Thymus (tissue), 11 donors: Measurements from ENCODE around the gene CA9. TPM values are rescaled to one million over a fixed set of nuclear protein-coding genes. Genes with fewer than 3 reads are reported as not detected.

Experiments used
- DNase-seq, 9 donors: peaks; one replicate each; pipeline ENCODE4 v3.0.0-alpha.2; 2013; ENCODE audit warnings: low spot score in 9 of 9, low read depth in 6 of 9, missing footprints in 1 of 9
- H3K27ac ChIP-seq, 2 donors: one replicate each; pipeline ENCODE4 v1.5.1; 2013; ENCODE audit warnings: control low read depth in 1 of 2, low read depth in 1 of 2, low read length in 1 of 2, mild to moderate bottlenecking in 1 of 2, moderate library complexity in 1 of 2
- H3K27me3 ChIP-seq, 2 donors: one replicate each; pipeline ENCODE4 v1.5.1; 2013; ENCODE audit warnings: low read length in 1 of 2; ENCODE audit not compliant: control insufficient read depth in 2 of 2, insufficient read depth in 1 of 2
- H3K36me3 ChIP-seq, 2 donors: one replicate each; pipeline ENCODE4 v1.5.1; 2013; ENCODE audit warnings: low read length in 1 of 2, mild to moderate bottlenecking in 1 of 2, moderate library complexity in 1 of 2; ENCODE audit not compliant: control insufficient read depth in 2 of 2, insufficient read depth in 2 of 2
- H3K4me1 ChIP-seq, 2 donors: one replicate each; pipeline ENCODE4 v1.5.1; 2013; ENCODE audit warnings: low read length in 2 of 2; ENCODE audit not compliant: control insufficient read depth in 2 of 2, insufficient read depth in 2 of 2
- H3K4me3 ChIP-seq, 2 donors: one replicate each; pipeline ENCODE4 v1.5.1; 2013; ENCODE audit warnings: low read length in 2 of 2, control low read depth in 1 of 2, mild to moderate bottlenecking in 1 of 2
- H3K9me3 ChIP-seq, 2 donors: one replicate each; pipeline ENCODE4 v1.5.1; 2013; ENCODE audit warnings: low read length in 1 of 2, mild to moderate bottlenecking in 1 of 2; ENCODE audit not compliant: control insufficient read depth in 2 of 2, insufficient read depth in 1 of 2
- WGBS: extraction: QIAGEN DNeasy Blood & Tissue Kit; methylation state at CpG from one replicate; pipeline ENCODE4 v1.1.7; 2013; 5-methylcytosine and 5-hydroxymethylcytosine counted together
- polyA plus RNA-seq: library from polyadenylated mRNA; stranded (reverse); fragments of 200-250 nt; gene quantifications from one replicate; pipeline ENCODE4 v1.2.3, GENCODE V29; 2013
- total RNA-seq: library from RNA; stranded (reverse); fragments of 120-200 nt; gene quantifications from one replicate; pipeline ENCODE4 v1.2.4, GENCODE V29; 2013
- donor health status: healthy.

CA9 gene
- total and polyA plus RNA-seq, 2 donors = 0.50 to 1.0 TPM

- no peak for DNase-seq
- H3K4me3 ChIP-seq = peak overlapping the region; percentile 60 to 61
- H3K27me3 ChIP-seq = no peaks in the 10 kb centered on the region
- peaks cover 43 to 63% of the 10 kb centered on the region in 2 donors for H3K4me1 ChIP-seq
- peaks cover 11 to 20% of the 10 kb centered on the region in 2 donors for H3K36me3 ChIP-seq
- WGBS = 29% methylated on average over 5 of the region's 5 CpGs
- peak overlapping the region in 1 of 2 donors; percentile 93 for H3K27ac ChIP-seq
- H3K9me3 ChIP-seq = peaks cover 0 to 4% of the 10 kb centered on the region in 2 donors
These were observed 8.3 kb upstream of the CA9 start for GRCh38 chr9:35665471-35665818.

GRCh38 chr9:35666045-35666444 is 7.7 kb upstream of the CA9 start:
- H3K9me3 ChIP-seq = peaks cover 0 to 4% of the 10 kb centered on the region in 2 donors
- H3K27ac ChIP-seq = no peak overlapping the region
- WGBS = 96% methylated on average over 1 of the region's 1 CpG
- H3K36me3 ChIP-seq = peaks cover 5 to 15% of the 10 kb centered on the region in 2 donors
- H3K4me3 ChIP-seq = no peak overlapping the region
- no peaks in the 10 kb centered on the region for H3K27me3 ChIP-seq
- H3K4me1 ChIP-seq = peaks cover 37 to 57% of the 10 kb centered on the region in 2 donors
- DNase-seq = no peak

- Histone ChIP-seq H3K36me3 (peaks cover 3 to 10% of the 10 kb centered on the region in 2 donors), H3K4me3 (no peak overlapping the region), H3K27me3 (no peaks in the 10 kb centered on the region), H3K27ac (no peak overlapping the region), H3K4me1 (peaks cover 32 to 52% of the 10 kb centered on the region in 2 donors), H3K9me3 (peaks cover 0 to 4% of the 10 kb centered on the region in 2 donors)
- no peak for DNase-seq
- WGBS = 88% methylated on average over 5 of the region's 5 CpGs
These were observed 7.2 kb upstream of the CA9 start for GRCh38 chr9:35666549-35666948.

GRCh38 chr9:35667939-35668338 is 5.8 kb upstream of the CA9 start:
- peaks cover 0 to 4% of the 10 kb centered on the region in 2 donors for H3K9me3 ChIP-seq
- H3K27me3 ChIP-seq = no peaks in the 10 kb centered on the region
- no peak overlapping the region for H3K27ac ChIP-seq
- DNase-seq = no peak
- H3K4me1 ChIP-seq = peaks cover 18 to 38% of the 10 kb centered on the region in 2 donors
- no peak overlapping the region for H3K4me3 ChIP-seq
- WGBS = over 99% methylated on average over 3 of the region's 3 CpGs
- H3K36me3 ChIP-seq = peaks cover 0 to 3% of the 10 kb centered on the region in 2 donors

DNA sequence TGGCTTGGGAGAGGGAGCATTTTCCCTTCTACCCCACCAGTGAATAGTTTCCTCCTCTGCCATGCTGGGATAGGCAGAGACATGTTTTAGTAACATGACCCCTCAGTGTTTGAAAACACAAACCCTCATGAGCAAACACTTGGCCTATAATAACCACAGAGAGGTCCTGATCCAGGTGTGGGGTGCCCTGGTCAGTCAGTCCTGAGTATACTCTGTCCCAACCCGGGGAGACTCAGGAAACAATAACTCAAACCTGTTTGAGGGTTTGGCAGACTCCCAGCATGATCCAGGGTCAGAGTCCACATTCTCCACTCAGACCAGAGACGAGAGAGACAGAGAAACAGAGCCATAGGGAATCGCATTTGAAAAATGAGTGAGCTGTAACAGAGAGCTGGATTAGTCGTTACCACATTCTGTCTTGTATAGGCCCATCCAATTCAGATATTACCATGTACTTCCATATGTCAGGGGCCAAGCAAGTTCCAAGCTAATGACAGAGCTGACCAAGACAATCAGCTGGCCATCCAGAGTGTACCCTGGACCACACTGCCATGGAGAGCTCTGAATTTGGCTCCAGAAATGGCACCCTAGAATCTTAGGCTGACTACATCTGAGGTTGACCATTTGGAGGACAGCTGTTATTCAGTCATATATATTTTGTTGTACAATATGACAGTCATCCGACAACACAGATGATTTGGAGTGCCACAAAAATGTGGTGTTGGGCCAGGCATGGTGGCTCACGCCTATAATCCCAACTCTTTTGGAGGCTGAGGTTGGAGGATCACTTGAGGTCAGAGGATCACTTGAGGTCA is 4.2 kb upstream of the CA9 start:
- Histone ChIP-seq H3K4me3 (no peak overlapping the region), H3K27ac (no peak overlapping the region), H3K36me3 (no peaks in the 10 kb centered on the region), H3K27me3 (peaks cover 0 to 4% of the 10 kb centered on the region in 2 donors), H3K9me3 (peaks cover 0 to 4% of the 10 kb centered on the region in 2 donors), H3K4me1 (peaks cover 15 to 28% of the 10 kb centered on the region in 2 donors)
- DNase-seq = no peak
- 88% methylated on average over 6 of the region's 6 CpGs for WGBS

GRCh38 chr9:35674025-35674361 is 265 bp downstream of the CA9 start:
- H3K27ac ChIP-seq = no peak overlapping the region
- H3K4me3 ChIP-seq = no peak overlapping the region

DNA sequence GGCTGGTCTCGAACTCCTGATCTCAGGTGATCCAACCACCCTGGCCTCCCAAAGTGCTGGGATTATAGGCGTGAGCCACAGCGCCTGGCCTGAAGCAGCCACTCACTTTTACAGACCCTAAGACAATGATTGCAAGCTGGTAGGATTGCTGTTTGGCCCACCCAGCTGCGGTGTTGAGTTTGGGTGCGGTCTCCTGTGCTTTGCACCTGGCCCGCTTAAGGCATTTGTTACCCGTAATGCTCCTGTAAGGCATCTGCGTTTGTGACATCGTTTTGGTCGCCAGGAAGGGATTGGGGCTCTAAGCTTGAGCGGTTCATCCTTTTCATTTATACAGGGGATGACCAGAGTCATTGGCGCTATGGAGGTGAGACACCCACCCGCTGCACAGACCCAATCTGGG is 1.5 kb downstream of the CA9 start:
- Histone ChIP-seq H3K36me3 (no peaks in the 10 kb centered on the region), H3K4me1 (peaks cover 0 to 24% of the 10 kb centered on the region in 2 donors), H3K9me3 (no peaks in the 10 kb centered on the region), H3K27me3 (peaks cover 0 to 15% of the 10 kb centered on the region in 2 donors), H3K27ac (peak overlapping the region in 1 of 2 donors; percentile 5), H3K4me3 (peak overlapping the region; percentile 48 to 56)
- DNase-seq = peak in 2 of 9 donors; percentile 40 to 64
- WGBS = 53% methylated on average over 13 of the region's 13 CpGs

More at GRCh38 chr9:35674025-35674361, 265 bp downstream of the CA9 start:
- Histone ChIP-seq H3K27me3 (peaks cover 0 to 15% of the 10 kb centered on the region in 2 donors), H3K4me1 (peaks cover 0 to 24% of the 10 kb centered on the region in 2 donors), H3K36me3 (no peaks in the 10 kb centered on the region), H3K9me3 (no peaks in the 10 kb centered on the region)
- no peak for DNase-seq
- 96% methylated on average over 3 of the region's 3 CpGs for WGBS

DNA sequence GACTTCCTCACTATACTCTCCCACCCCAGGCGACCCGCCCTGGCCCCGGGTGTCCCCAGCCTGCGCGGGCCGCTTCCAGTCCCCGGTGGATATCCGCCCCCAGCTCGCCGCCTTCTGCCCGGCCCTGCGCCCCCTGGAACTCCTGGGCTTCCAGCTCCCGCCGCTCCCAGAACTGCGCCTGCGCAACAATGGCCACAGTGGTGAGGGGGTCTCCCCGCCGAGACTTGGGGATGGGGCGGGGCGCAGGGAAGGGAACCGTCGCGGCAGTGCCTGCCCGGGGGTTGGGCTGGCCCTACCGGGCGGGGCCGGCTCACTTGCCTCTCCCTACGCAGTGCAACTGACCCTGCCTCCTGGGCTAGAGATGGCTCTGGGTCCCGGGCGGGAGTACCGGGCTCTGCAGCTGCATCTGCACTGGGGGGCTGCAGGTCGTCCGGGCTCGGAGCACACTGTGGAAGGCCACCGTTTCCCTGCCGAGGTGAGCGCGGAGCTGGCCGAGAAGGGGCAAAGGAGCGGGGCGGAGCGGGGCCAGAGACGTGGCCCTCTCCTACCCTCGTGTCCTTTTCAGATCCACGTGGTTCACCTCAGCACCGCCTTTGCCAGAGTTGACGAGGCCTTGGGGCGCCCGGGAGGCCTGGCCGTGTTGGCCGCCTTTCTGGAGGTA is 2.1 kb downstream of the CA9 start:
- Histone ChIP-seq H3K27ac (no peak overlapping the region), H3K4me1 (peaks cover 0 to 24% of the 10 kb centered on the region in 2 donors), H3K4me3 (peak overlapping the region; percentile 48 to 56), H3K36me3 (no peaks in the 10 kb centered on the region), H3K9me3 (no peaks in the 10 kb centered on the region), H3K27me3 (peaks cover 0 to 15% of the 10 kb centered on the region in 2 donors)
- 17% methylated on average over 51 of the region's 51 CpGs for WGBS
- DNase-seq = peak in 2 of 9 donors; percentile 39 to 54

DNA sequence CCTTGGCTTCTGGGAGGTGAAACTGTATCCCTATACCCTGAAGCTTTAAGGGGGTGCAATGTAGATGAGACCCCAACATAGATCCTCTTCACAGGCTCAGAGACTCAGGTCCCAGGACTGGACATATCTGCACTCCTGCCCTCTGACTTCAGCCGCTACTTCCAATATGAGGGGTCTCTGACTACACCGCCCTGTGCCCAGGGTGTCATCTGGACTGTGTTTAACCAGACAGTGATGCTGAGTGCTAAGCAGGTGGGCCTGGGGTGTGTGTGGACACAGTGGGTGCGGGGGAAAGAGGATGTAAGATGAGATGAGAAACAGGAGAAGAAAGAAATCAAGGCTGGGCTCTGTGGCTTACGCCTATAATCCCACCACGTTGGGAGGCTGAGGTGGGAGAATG is 5.4 kb downstream of the CA9 start:
- Histone ChIP-seq H3K27ac (no peak overlapping the region), H3K4me3 (no peak overlapping the region), H3K4me1 (peaks cover 0 to 18% of the 10 kb centered on the region in 2 donors), H3K36me3 (no peaks in the 10 kb centered on the region), H3K9me3 (no peaks in the 10 kb centered on the region), H3K27me3 (peaks cover 0 to 10% of the 10 kb centered on the region in 2 donors)
- no peak for DNase-seq
- 96% methylated on average over 5 of the region's 5 CpGs for WGBS
